ENCODE data around the gene SMCO1.

DNA sequence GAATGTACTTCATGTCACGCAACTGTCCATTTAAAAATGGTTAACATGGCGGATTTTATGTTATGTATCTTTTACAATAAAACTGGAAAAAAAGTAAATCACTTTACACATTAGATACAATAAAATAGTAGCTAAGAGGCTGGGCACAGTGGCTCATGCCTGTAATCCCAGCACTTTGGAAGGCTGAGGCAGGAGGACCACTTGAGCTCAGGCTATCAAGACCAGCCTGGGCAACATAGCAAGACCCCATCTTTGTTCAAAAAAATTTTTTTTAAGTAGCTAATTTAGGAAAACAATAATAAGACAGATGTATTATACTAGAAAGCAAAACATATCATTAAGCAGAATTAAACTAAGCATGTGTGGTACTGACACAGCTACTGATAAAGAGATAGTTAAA is 23.1 kb downstream of the SMCO1 start:
- TF ChIP-seq, protein P1, sequence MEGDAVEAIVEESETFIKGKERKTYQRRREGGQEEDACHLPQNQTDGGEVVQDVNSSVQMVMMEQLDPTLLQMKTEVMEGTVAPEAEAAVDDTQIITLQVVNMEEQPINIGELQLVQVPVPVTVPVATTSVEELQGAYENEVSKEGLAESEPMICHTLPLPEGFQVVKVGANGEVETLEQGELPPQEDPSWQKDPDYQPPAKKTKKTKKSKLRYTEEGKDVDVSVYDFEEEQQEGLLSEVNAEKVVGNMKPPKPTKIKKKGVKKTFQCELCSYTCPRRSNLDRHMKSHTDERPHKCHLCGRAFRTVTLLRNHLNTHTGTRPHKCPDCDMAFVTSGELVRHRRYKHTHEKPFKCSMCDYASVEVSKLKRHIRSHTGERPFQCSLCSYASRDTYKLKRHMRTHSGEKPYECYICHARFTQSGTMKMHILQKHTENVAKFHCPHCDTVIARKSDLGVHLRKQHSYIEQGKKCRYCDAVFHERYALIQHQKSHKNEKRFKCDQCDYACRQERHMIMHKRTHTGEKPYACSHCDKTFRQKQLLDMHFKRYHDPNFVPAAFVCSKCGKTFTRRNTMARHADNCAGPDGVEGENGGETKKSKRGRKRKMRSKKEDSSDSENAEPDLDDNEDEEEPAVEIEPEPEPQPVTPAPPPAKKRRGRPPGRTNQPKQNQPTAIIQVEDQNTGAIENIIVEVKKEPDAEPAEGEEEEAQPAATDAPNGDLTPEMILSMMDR (IDR thresholded peaks at IDR 0.05; ENCODE audit: poor library complexity) = no peak
- TF ChIP-seq EZH2 (IDR thresholded peaks at IDR 0.05; ENCODE audit: borderline replicate concordance) (no peak), EZH2phosphoT487 (IDR thresholded peaks at IDR 0.05; ENCODE audit: low read depth, severe bottlenecking, unreplicated experiment) (no peak)

Measured in hepatocyte (in vitro differentiated cells).